ENCODE measurements around the gene EIF4E3.

Gene EIF4E3

DNA sequence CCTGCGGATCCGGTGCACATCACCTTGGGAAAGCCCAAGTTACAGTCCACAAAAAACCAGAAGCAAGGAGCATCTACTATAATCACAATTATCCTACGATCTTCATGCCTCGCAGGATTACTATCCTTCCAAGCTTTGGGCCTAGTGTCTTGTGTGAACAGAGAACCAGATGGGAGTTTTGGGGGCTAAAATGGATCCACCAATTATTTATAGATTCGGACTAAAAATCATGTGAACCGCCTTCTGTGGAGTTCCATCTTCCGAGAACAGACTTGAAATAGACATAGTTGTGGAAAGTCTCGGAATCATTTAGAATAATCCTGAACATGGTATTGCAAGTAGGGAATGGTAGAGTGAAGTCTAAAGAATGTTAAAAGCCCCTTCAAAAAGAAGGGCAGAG lies 70.1 kb downstream of the EIF4E3 start:
- Histone ChIP-seq H3K9me3 (ENCODE audit: control insufficient read depth, low read length) (no peaks in the 10 kb centered on the region), H3K4me1 (ENCODE audit: control insufficient read depth, insufficient read depth, low read length, poor library complexity, severe bottlenecking) (no peaks in the 10 kb centered on the region), H3K4me3 (ENCODE audit: insufficient read depth, low read depth, low read length, poor library complexity, severe bottlenecking) (no peak overlapping the region), H3K27ac (ENCODE audit: insufficient read depth, low read length, poor library complexity, severe bottlenecking) (no peak overlapping the region), H3K36me3 (ENCODE audit: control insufficient read depth, insufficient read depth, low read length) (no peaks in the 10 kb centered on the region), H3K27me3 (replicated peaks; ENCODE audit: control insufficient read depth, insufficient read depth, low read length, poor library complexity, severe bottlenecking) (no peaks in the 10 kb centered on the region)
- no peak for DNase-seq

- Histone ChIP-seq H3K27me3 (replicated peaks; ENCODE audit: control insufficient read depth, insufficient read depth, low read length, poor library complexity, severe bottlenecking) (no peaks in the 10 kb centered on the region), H3K4me1 (ENCODE audit: control insufficient read depth, insufficient read depth, low read length, poor library complexity, severe bottlenecking) (no peaks in the 10 kb centered on the region), H3K4me3 (ENCODE audit: insufficient read depth, low read depth, low read length, poor library complexity, severe bottlenecking) (no peak overlapping the region), H3K27ac (ENCODE audit: insufficient read depth, low read length, poor library complexity, severe bottlenecking) (no peak overlapping the region), H3K36me3 (ENCODE audit: control insufficient read depth, insufficient read depth, low read length) (no peaks in the 10 kb centered on the region), H3K9me3 (ENCODE audit: control insufficient read depth, low read length) (no peaks in the 10 kb centered on the region)
- no peak for DNase-seq
These were observed 71.8 kb downstream of the EIF4E3 start for GRCh38 chr3:71653414-71653807.

DNA sequence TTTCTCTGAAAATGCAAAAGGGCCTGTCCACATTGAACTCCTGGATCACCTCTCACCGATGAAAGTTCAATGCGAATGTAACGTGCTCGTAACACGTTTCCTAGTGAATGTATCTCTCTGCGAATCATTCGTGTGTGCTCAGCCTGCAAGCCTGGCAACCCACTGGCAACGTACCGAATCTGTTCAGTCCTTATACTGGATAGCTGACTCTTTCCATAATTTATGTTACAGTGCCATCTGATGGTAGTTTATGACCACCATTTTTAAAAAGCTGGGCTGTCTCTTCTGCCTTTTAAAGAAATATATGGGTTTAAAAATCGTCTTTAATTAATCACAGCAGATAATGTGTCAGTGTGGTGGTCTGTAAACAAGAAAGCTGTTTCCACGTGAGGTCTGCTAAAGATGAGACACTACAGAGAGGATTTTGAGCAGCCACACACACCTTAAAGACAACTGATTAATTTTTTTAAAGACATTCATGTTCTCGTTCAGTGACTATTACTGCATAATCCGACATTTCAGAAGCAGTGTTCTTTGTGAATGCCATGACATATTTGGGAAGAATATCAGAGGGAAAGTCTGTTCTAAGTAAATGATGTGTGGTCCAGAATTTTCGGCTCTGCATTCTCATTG lies 72.3 kb downstream of the EIF4E3 start:
- Histone ChIP-seq H3K4me1 (ENCODE audit: control insufficient read depth, insufficient read depth, low read length, poor library complexity, severe bottlenecking) (no peaks in the 10 kb centered on the region), H3K36me3 (ENCODE audit: control insufficient read depth, insufficient read depth, low read length) (no peaks in the 10 kb centered on the region)
- DNase-seq = no peak

GRCh38 chr3:71651625-71652024 lies 73.6 kb downstream of the EIF4E3 start:
- H3K9me3 ChIP-seq (ENCODE audit: control insufficient read depth, low read length) = no peaks in the 10 kb centered on the region
- no peaks in the 10 kb centered on the region for H3K36me3 ChIP-seq (ENCODE audit: control insufficient read depth, insufficient read depth, low read length)
- H3K27ac ChIP-seq (ENCODE audit: insufficient read depth, low read length, poor library complexity, severe bottlenecking) = no peak overlapping the region

More for the DNA sequence above, 72.3 kb downstream of the EIF4E3 start:
- H3K27ac ChIP-seq (ENCODE audit: insufficient read depth, low read length, poor library complexity, severe bottlenecking) = no peak overlapping the region
- no peaks in the 10 kb centered on the region for H3K27me3 ChIP-seq (replicated peaks; ENCODE audit: control insufficient read depth, insufficient read depth, low read length, poor library complexity, severe bottlenecking)
- no peak overlapping the region for H3K4me3 ChIP-seq (ENCODE audit: insufficient read depth, low read depth, low read length, poor library complexity, severe bottlenecking)
- H3K9me3 ChIP-seq (ENCODE audit: control insufficient read depth, low read length) = no peaks in the 10 kb centered on the region

GRCh38 chr3:71650372-71650771 lies 74.8 kb downstream of the EIF4E3 start:
- no peaks in the 10 kb centered on the region for H3K27me3 ChIP-seq (replicated peaks; ENCODE audit: control insufficient read depth, insufficient read depth, low read length, poor library complexity, severe bottlenecking)
- no peak for DNase-seq
- no peak overlapping the region for H3K4me3 ChIP-seq (ENCODE audit: insufficient read depth, low read depth, low read length, poor library complexity, severe bottlenecking)
- no peaks in the 10 kb centered on the region for H3K36me3 ChIP-seq (ENCODE audit: control insufficient read depth, insufficient read depth, low read length)
- H3K4me1 ChIP-seq (ENCODE audit: control insufficient read depth, insufficient read depth, low read length, poor library complexity, severe bottlenecking) = no peaks in the 10 kb centered on the region
- no peaks in the 10 kb centered on the region for H3K9me3 ChIP-seq (ENCODE audit: control insufficient read depth, low read length)
- no peak overlapping the region for H3K27ac ChIP-seq (ENCODE audit: insufficient read depth, low read length, poor library complexity, severe bottlenecking)

More at GRCh38 chr3:71651625-71652024, 73.6 kb downstream of the EIF4E3 start:
- H3K4me3 ChIP-seq (ENCODE audit: insufficient read depth, low read depth, low read length, poor library complexity, severe bottlenecking) = no peak overlapping the region
- no peaks in the 10 kb centered on the region for H3K4me1 ChIP-seq (ENCODE audit: control insufficient read depth, insufficient read depth, low read length, poor library complexity, severe bottlenecking)
- no peaks in the 10 kb centered on the region for H3K27me3 ChIP-seq (replicated peaks; ENCODE audit: control insufficient read depth, insufficient read depth, low read length, poor library complexity, severe bottlenecking)
- DNase-seq = no peak

GRCh38 chr3:71649757-71650156 lies 75.4 kb downstream of the EIF4E3 start:
- Histone ChIP-seq H3K4me3 (ENCODE audit: insufficient read depth, low read depth, low read length, poor library complexity, severe bottlenecking) (no peak overlapping the region), H3K4me1 (ENCODE audit: control insufficient read depth, insufficient read depth, low read length, poor library complexity, severe bottlenecking) (no peaks in the 10 kb centered on the region), H3K36me3 (ENCODE audit: control insufficient read depth, insufficient read depth, low read length) (no peaks in the 10 kb centered on the region), H3K9me3 (ENCODE audit: control insufficient read depth, low read length) (no peaks in the 10 kb centered on the region), H3K27me3 (replicated peaks; ENCODE audit: control insufficient read depth, insufficient read depth, low read length, poor library complexity, severe bottlenecking) (no peaks in the 10 kb centered on the region), H3K27ac (ENCODE audit: insufficient read depth, low read length, poor library complexity, severe bottlenecking) (no peak overlapping the region)
- DNase-seq = no peak

DNA sequence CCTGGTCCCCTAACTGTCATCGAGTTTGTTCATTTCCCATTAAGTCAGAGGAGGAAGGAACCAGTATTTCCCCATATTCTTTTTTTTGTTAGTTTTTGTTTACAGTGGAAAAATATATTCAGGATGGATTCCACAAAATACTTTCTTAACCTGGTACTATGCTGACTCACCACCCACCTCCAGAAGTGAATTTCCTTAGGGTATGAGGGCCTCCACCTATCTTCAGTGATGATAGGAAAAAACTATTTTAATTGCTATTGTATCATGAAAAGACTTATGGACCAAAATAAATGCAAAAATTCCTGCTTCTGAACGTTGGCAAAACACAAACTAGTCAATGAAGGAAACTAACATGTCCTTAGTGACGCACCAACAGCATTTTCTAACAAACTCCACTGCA lies 77.5 kb downstream of the EIF4E3 start:
- H3K27me3 ChIP-seq (replicated peaks; ENCODE audit: control insufficient read depth, insufficient read depth, low read length, poor library complexity, severe bottlenecking) = no peaks in the 10 kb centered on the region

DNA sequence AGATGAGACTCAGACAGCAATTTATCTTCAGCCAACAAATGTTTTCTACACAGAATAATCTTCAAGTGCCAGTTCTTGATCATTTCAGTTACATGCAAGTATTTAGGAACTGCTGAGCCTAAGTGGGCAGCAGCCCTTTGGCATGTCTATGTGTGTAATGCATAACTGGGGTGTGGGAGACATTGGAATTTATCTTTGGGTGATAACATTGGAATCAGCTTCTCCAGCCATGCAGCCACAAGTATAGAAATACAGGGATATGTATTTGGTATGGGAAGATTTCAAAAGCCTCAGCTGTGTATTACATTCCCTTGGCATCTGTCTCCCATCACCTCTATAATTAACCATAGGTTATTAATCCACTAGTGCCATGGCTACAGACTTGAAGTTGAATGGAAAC lies 78.2 kb downstream of the EIF4E3 start:
- Histone ChIP-seq H3K4me3 (ENCODE audit: insufficient read depth, low read depth, low read length, poor library complexity, severe bottlenecking) (no peak overlapping the region), H3K27me3 (replicated peaks; ENCODE audit: control insufficient read depth, insufficient read depth, low read length, poor library complexity, severe bottlenecking) (no peaks in the 10 kb centered on the region), H3K27ac (ENCODE audit: insufficient read depth, low read length, poor library complexity, severe bottlenecking) (no peak overlapping the region), H3K36me3 (ENCODE audit: control insufficient read depth, insufficient read depth, low read length) (no peaks in the 10 kb centered on the region), H3K4me1 (ENCODE audit: control insufficient read depth, insufficient read depth, low read length, poor library complexity, severe bottlenecking) (no peaks in the 10 kb centered on the region), H3K9me3 (ENCODE audit: control insufficient read depth, low read length) (no peaks in the 10 kb centered on the region)
- no peak for DNase-seq

More for the DNA sequence above, 77.5 kb downstream of the EIF4E3 start:
- Histone ChIP-seq H3K9me3 (ENCODE audit: control insufficient read depth, low read length) (no peaks in the 10 kb centered on the region), H3K4me1 (ENCODE audit: control insufficient read depth, insufficient read depth, low read length, poor library complexity, severe bottlenecking) (no peaks in the 10 kb centered on the region), H3K4me3 (ENCODE audit: insufficient read depth, low read depth, low read length, poor library complexity, severe bottlenecking) (no peak overlapping the region), H3K36me3 (ENCODE audit: control insufficient read depth, insufficient read depth, low read length) (no peaks in the 10 kb centered on the region), H3K27ac (ENCODE audit: insufficient read depth, low read length, poor library complexity, severe bottlenecking) (no peak overlapping the region)
- DNase-seq = no peak

GRCh38 chr3:71645140-71645539 lies 80.1 kb downstream of the EIF4E3 start:
- DNase-seq = no peak
- no peaks in the 10 kb centered on the region for H3K36me3 ChIP-seq (ENCODE audit: control insufficient read depth, insufficient read depth, low read length)
- H3K27ac ChIP-seq (ENCODE audit: insufficient read depth, low read length, poor library complexity, severe bottlenecking) = no peak overlapping the region
- H3K9me3 ChIP-seq (ENCODE audit: control insufficient read depth, low read length) = no peaks in the 10 kb centered on the region
- no peak overlapping the region for H3K4me3 ChIP-seq (ENCODE audit: insufficient read depth, low read depth, low read length, poor library complexity, severe bottlenecking)
- no peaks in the 10 kb centered on the region for H3K4me1 ChIP-seq (ENCODE audit: control insufficient read depth, insufficient read depth, low read length, poor library complexity, severe bottlenecking)
- no peaks in the 10 kb centered on the region for H3K27me3 ChIP-seq (replicated peaks; ENCODE audit: control insufficient read depth, insufficient read depth, low read length, poor library complexity, severe bottlenecking)

- Histone ChIP-seq H3K27ac (ENCODE audit: insufficient read depth, low read length, poor library complexity, severe bottlenecking) (no peak overlapping the region), H3K36me3 (ENCODE audit: control insufficient read depth, insufficient read depth, low read length) (no peaks in the 10 kb centered on the region), H3K9me3 (ENCODE audit: control insufficient read depth, low read length) (no peaks in the 10 kb centered on the region), H3K27me3 (replicated peaks; ENCODE audit: control insufficient read depth, insufficient read depth, low read length, poor library complexity, severe bottlenecking) (no peaks in the 10 kb centered on the region), H3K4me1 (ENCODE audit: control insufficient read depth, insufficient read depth, low read length, poor library complexity, severe bottlenecking) (no peaks in the 10 kb centered on the region), H3K4me3 (ENCODE audit: insufficient read depth, low read depth, low read length, poor library complexity, severe bottlenecking) (no peak overlapping the region)
- no peak for DNase-seq
These were observed 83.5 kb downstream of the EIF4E3 start for GRCh38 chr3:71641674-71642073.

Data from effector memory CD4-positive, alpha-beta T cell (primary cell).